SK-N-SH (cell line): Measurements from ENCODE around the gene NR2C1. TPM values are rescaled to one million over a fixed set of nuclear protein-coding genes. Genes with fewer than 3 reads are reported as not detected.

Experiments used
- CTCF ChIA-PET: fragments of 300-600, 350-600 bp; formaldehyde crosslinking; extraction: SDS; loops from one replicate; lab custom pipeline; 2021; lab: Yijun Ruan, JAX
- POLR2A ChIA-PET: fragments of 350-600 bp; sonication (Branson Sonifier 250); formaldehyde crosslinking; extraction: SDS; loops from one replicate; lab custom pipeline; 2020; ENCODE audit warnings: antibody characterized with exemption, inconsistent platforms; lab: Yijun Ruan, JAX
- DNase-seq: peaks from one replicate; pipeline ENCODE4 v3.0.0; 2012
- H2AFZ ChIP-seq: fragments of 200-600 bp; sonication (generic); 2 replicates; pipeline ENCODE4 v1.8.1; 2016; ENCODE audit warnings: antibody characterized with exemption, mild to moderate bottlenecking, low read depth
- H3F3A ChIP-seq: fragments of 200-600 bp; sonication (generic); replicated peaks from 2 replicates; pipeline ENCODE3; 2016; ENCODE audit warnings: antibody characterized with exemption, mild to moderate bottlenecking; ENCODE audit not compliant: insufficient read depth
- H3K27ac ChIP-seq, 2 experiments: fragments of 200-500 bp in 1 of 2; fragments of 200-600 bp in 1 of 2; sonication (Bioruptor generic) in 1 of 2; sonication (generic), shearing (Covaris generic) in 1 of 2; 2 replicates each; pipeline versions ENCODE4 v1.5.1 to v1.6.1; 2014 to 2016; ENCODE audit warnings: low read depth in 2 of 2, inconsistent platforms in 1 of 2, low read length in 1 of 2, mild to moderate bottlenecking in 1 of 2, mixed read lengths in 1 of 2
- H3K27me3 ChIP-seq: fragments of 200-600 bp; sonication (generic), shearing (Covaris generic); 2 replicates; pipeline ENCODE4 v1.6.1; 2016; ENCODE audit warnings: mixed run types; ENCODE audit not compliant: insufficient read depth
- H3K36me3 ChIP-seq, 2 experiments: fragments of 200-500 bp in 1 of 2; fragments of 200-600 bp in 1 of 2; sonication (Bioruptor generic) in 1 of 2; sonication (generic) in 1 of 2; replicated peaks in 1 of 2; 2 replicates each; pipeline versions ENCODE3 to v1.5.1; 2014 to 2016; ENCODE audit warnings: low read length in 1 of 2, mild to moderate bottlenecking in 1 of 2; ENCODE audit not compliant: insufficient read depth in 2 of 2, control insufficient read depth in 1 of 2
- H3K4me1 ChIP-seq, 2 experiments: fragments of 200-500 bp in 1 of 2; fragments of 200-600 bp in 1 of 2; sonication (Bioruptor generic) in 1 of 2; sonication (generic), shearing (Covaris generic) in 1 of 2; 2 replicates each; pipeline versions ENCODE4 v1.5.1 to v1.6.1; 2014 to 2016; ENCODE audit warnings: low read depth in 1 of 2, low read length in 1 of 2, mixed run types in 1 of 2; ENCODE audit not compliant: insufficient read depth in 2 of 2, control insufficient read depth in 1 of 2
- H3K4me2 ChIP-seq: fragments of 200-600 bp; sonication (generic), shearing (Covaris generic); 2 replicates; pipeline ENCODE4 v1.6.1; 2017; ENCODE audit warnings: mixed run types
- H3K4me3 ChIP-seq, 2 experiments: fragments of 200-500 bp in 1 of 2; fragments of 200-600 bp in 1 of 2; sonication (Bioruptor generic) in 1 of 2; sonication (generic), shearing (Covaris generic) in 1 of 2; 2 replicates each; pipeline versions ENCODE4 v1.5.1 to v1.8.1; 2014 to 2016; ENCODE audit warnings: low read depth in 2 of 2, inconsistent platforms in 1 of 2, low read length in 1 of 2, mild to moderate bottlenecking in 1 of 2, mixed read lengths in 1 of 2, moderate library complexity in 1 of 2
- H3K79me2 ChIP-seq: fragments of 200-600 bp; sonication (generic); 2 replicates; pipeline ENCODE4 v1.8.1; 2017; ENCODE audit warnings: mild to moderate bottlenecking; ENCODE audit not compliant: insufficient read depth
- H3K9ac ChIP-seq: fragments of 200-600 bp; sonication (generic); 2 replicates; pipeline ENCODE4 v1.6.1; 2017; ENCODE audit warnings: mixed run types
- H3K9me2 ChIP-seq: fragments of 200-600 bp; sonication (generic); 2 replicates; pipeline ENCODE4 v1.6.1; 2017; ENCODE audit warnings: mixed run types
- H3K9me3 ChIP-seq: fragments of 200-600 bp; sonication (generic); 2 replicates; pipeline ENCODE4 v1.6.1; 2017; ENCODE audit warnings: mixed run types, mild to moderate bottlenecking, moderate library complexity
- H4K20me1 ChIP-seq: fragments of 200-600 bp; sonication (generic); 2 replicates; pipeline ENCODE4 v1.6.1; 2017; ENCODE audit warnings: mild to moderate bottlenecking, mixed run types; ENCODE audit not compliant: insufficient read depth
- ELF1 ChIP-seq: IDR thresholded peaks from 2 replicates; pipeline ENCODE4 v1.4.0; 2012
- EP300 ChIP-seq, 2 experiments: IDR thresholded peaks; 2 replicates each; pipeline versions ENCODE4 v1.4.0 to v1.6.1; 2012; ENCODE audit warnings: borderline replicate concordance in 1 of 2, low read depth in 1 of 2, low read length in 1 of 2
- FOSL2 ChIP-seq: IDR thresholded peaks from 2 replicates; pipeline ENCODE4 v1.4.0; 2012; ENCODE audit warnings: low read depth, mild to moderate bottlenecking, moderate library complexity, borderline replicate concordance
- FOXJ3 ChIP-seq: sonication (generic); formaldehyde crosslinking; IDR thresholded peaks from 2 replicates; pipeline ENCODE4 v1.5.1; 2020; ENCODE audit warnings: mild to moderate bottlenecking, missing genetic modification reagents
- FOXM1 ChIP-seq: IDR thresholded peaks from 2 replicates; pipeline ENCODE4 v1.4.0; 2012; ENCODE audit warnings: low read depth, mild to moderate bottlenecking
- GABPA ChIP-seq: IDR thresholded peaks from 2 replicates; pipeline ENCODE4 v1.4.0; 2012; ENCODE audit warnings: low read depth, mild to moderate bottlenecking
- GATA2 ChIP-seq: sonication (generic); formaldehyde crosslinking; IDR thresholded peaks from 2 replicates; pipeline ENCODE4 v1.5.0; 2020; ENCODE audit warnings: mild to moderate bottlenecking, missing genetic modification reagents
- JUND ChIP-seq: IDR thresholded peaks from 2 replicates; pipeline ENCODE4 v1.4.0; 2012
- NFIC ChIP-seq: IDR thresholded peaks from 2 replicates; pipeline ENCODE4 v1.4.0; 2012; ENCODE audit warnings: borderline replicate concordance
- POLR2AphosphoS5 ChIP-seq: IDR thresholded peaks from 2 replicates; pipeline ENCODE4 v1.6.1; 2012; ENCODE audit warnings: low read depth, low read length
- RXRA ChIP-seq: IDR thresholded peaks from 2 replicates; pipeline ENCODE4 v1.4.0; 2012; ENCODE audit warnings: low read depth, mild to moderate bottlenecking, borderline replicate concordance
- SIN3A ChIP-seq: IDR thresholded peaks from 2 replicates; pipeline ENCODE4 v1.6.1; 2012; ENCODE audit warnings: low read depth, mild to moderate bottlenecking, low read length, moderate library complexity, borderline replicate concordance
- TAF1 ChIP-seq: IDR thresholded peaks from 2 replicates; pipeline ENCODE4 v1.6.1; 2012; ENCODE audit warnings: low read depth, mild to moderate bottlenecking, low read length, moderate library complexity, borderline replicate concordance
- TCF12 ChIP-seq: IDR thresholded peaks from 2 replicates; pipeline ENCODE4 v1.4.0; 2012
- YY1 ChIP-seq: IDR thresholded peaks from 2 replicates; pipeline ENCODE4 v1.4.0; 2012; ENCODE audit warnings: low read depth, mild to moderate bottlenecking
- ZBTB33 ChIP-seq: IDR thresholded peaks from 2 replicates; pipeline ENCODE4 v1.4.0; 2012; ENCODE audit warnings: low read depth, borderline replicate concordance
- WGBS: methylation state at CpG from one replicate; pipeline ENCODE4 v1.1.6; 2017; ENCODE audit warnings: low lambda C conversion rate; 5-methylcytosine and 5-hydroxymethylcytosine counted together
- polyA plus RNA-seq, 3 experiments: library from polyadenylated mRNA; depleted of rRNA; stranded (reverse); fragments of >200 nt; gene quantifications; 2 replicates each; pipeline ENCODE4 v1.2.3, GENCODE V29; 2012
- TF ChIP-seq, protein P1 (sequence below): IDR thresholded peaks from 2 replicates; pipeline ENCODE4 v1.6.1; 2012; ENCODE audit warnings: mild to moderate bottlenecking, low read depth, low read length, moderate library complexity
- TF ChIP-seq, protein P2 (sequence below): fragments of 150-350 bp; IDR thresholded peaks from 2 replicates; pipeline ENCODE4 v1.6.1; 2016; ENCODE audit warnings: mild to moderate bottlenecking, low read depth, low read length

The NR2C1 gene
- polyA plus RNA-seq, 1 of the 3 experiments (the other 2 are of a cell fraction): 15.9 TPM

DNA sequence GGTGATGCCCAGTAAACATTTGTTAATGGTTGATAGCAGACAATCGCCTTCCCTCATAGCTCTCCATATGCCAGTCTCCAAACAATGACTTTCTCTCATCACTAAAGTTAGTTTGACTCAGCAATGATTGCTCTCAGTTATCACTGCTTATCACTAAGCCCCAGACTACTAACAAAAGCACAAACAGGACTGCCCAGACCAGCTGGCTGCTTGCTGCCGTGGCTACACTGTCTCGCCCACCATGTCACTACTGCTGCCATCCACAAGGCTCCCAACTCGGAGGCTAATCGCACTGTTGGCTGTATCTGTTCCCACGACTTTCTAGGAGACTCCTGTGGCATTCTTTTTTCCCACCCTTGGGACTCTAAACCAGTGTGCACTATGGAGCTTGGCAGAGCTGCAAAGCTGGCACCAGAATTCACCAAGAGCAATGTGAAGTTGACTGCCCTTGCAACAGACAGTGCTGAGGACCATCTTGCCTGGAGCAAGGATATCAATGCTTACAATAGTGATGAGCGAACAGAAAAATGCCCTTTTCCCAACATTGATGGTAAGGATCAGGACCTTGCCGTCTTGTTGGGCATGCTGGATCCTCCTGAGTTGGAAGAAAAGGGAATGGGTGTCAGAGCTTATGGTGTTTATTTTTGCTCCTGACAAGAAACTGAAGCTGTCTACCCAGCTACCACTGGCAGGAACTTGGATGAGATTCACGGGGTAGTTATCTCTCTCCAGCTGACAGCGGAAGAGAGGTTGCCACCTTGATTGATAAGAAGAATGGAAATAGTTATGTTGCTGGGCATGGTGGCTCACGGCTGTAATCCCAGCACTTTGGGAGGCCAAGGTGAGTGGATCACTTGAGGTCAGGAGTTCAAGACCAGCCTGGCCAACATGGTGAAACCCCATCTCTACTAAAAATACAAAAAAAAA is 27.1 kb upstream of the NR2C1 start:
- DNase-seq: no peak
- CTCF ChIA-PET: interaction anchor here (0.9 to 2.4 kb wide), 3 partner anchors 16 to 235 kb away, joined by 3 to 7 read pairs (median 3); no protein-coding TSS in a partner anchor
- Histone ChIP-seq H3K9me3 (no peaks in the 10 kb centered on the region), H3K9me2 (no peaks in the 10 kb centered on the region), H3K27me3 (no peaks in the 10 kb centered on the region), H3K4me2 (no peak overlapping the region), H3K4me3 (no peak overlapping the region)
- no peak for TF ChIP-seq TAF1
- no peak for TF ChIP-seq POLR2AphosphoS5
- no peak for TF ChIP-seq SIN3A
- no peak for TF ChIP-seq YY1
- no peak for TF ChIP-seq GATA2 (CRISPR knock-in tag)
- no peak for TF ChIP-seq FOXJ3
- no peak for TF ChIP-seq GABPA
- no peak for TF ChIP-seq EP300 (IDR thresholded peaks at IDR 0.05; ENCODE audit: borderline replicate concordance in 1 of 2, low read depth in 1 of 2, low read length in 1 of 2)
- TF ChIP-seq ELF1: no peak
- no peak for TF ChIP-seq FOXM1
- TF ChIP-seq, protein P1, sequence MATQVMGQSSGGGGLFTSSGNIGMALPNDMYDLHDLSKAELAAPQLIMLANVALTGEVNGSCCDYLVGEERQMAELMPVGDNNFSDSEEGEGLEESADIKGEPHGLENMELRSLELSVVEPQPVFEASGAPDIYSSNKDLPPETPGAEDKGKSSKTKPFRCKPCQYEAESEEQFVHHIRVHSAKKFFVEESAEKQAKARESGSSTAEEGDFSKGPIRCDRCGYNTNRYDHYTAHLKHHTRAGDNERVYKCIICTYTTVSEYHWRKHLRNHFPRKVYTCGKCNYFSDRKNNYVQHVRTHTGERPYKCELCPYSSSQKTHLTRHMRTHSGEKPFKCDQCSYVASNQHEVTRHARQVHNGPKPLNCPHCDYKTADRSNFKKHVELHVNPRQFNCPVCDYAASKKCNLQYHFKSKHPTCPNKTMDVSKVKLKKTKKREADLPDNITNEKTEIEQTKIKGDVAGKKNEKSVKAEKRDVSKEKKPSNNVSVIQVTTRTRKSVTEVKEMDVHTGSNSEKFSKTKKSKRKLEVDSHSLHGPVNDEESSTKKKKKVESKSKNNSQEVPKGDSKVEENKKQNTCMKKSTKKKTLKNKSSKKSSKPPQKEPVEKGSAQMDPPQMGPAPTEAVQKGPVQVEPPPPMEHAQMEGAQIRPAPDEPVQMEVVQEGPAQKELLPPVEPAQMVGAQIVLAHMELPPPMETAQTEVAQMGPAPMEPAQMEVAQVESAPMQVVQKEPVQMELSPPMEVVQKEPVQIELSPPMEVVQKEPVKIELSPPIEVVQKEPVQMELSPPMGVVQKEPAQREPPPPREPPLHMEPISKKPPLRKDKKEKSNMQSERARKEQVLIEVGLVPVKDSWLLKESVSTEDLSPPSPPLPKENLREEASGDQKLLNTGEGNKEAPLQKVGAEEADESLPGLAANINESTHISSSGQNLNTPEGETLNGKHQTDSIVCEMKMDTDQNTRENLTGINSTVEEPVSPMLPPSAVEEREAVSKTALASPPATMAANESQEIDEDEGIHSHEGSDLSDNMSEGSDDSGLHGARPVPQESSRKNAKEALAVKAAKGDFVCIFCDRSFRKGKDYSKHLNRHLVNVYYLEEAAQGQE: no peak
- no peak for TF ChIP-seq ZBTB33
- TF ChIP-seq JUND: no peak
- no peak for TF ChIP-seq FOSL2
- TF ChIP-seq, protein P2, sequence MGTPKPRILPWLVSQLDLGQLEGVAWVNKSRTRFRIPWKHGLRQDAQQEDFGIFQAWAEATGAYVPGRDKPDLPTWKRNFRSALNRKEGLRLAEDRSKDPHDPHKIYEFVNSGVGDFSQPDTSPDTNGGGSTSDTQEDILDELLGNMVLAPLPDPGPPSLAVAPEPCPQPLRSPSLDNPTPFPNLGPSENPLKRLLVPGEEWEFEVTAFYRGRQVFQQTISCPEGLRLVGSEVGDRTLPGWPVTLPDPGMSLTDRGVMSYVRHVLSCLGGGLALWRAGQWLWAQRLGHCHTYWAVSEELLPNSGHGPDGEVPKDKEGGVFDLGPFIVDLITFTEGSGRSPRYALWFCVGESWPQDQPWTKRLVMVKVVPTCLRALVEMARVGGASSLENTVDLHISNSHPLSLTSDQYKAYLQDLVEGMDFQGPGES: no peak
- TF ChIP-seq RXRA: no peak
- no peak for TF ChIP-seq NFIC
- no peak for TF ChIP-seq TCF12
- TF ChIP-seq, all 33 proteins: peak for 0
- Histone ChIP-seq H3K79me2 (no peaks in the 10 kb centered on the region), H4K20me1 (no peaks in the 10 kb centered on the region), H3K36me3 (peaks cover 0 to 6% of the 10 kb centered on the region in 2 experiments), H3K9ac (no peak overlapping the region), H3F3A (peaks cover 15% of the 10 kb centered on the region), H3K27ac (no peak overlapping the region), H3K4me1 (peaks cover 0 to 7% of the 10 kb centered on the region in 2 experiments; a peak in 1 of 4 replicates), H2AFZ (no peak overlapping the region)
- 89% methylated on average over 11 of the region's 11 CpGs for WGBS
- POLR2A ChIA-PET: no interaction called here
